ENCODE results near the gene IGSF8. TPM values are rescaled to one million over a fixed set of nuclear protein-coding genes. Genes with fewer than 3 reads are reported as not detected.

Gene IGSF8
- total RNA-seq, 4 donors from 2014 or later: 35.9 to 89.0 (median 49.5) TPM

DNA sequence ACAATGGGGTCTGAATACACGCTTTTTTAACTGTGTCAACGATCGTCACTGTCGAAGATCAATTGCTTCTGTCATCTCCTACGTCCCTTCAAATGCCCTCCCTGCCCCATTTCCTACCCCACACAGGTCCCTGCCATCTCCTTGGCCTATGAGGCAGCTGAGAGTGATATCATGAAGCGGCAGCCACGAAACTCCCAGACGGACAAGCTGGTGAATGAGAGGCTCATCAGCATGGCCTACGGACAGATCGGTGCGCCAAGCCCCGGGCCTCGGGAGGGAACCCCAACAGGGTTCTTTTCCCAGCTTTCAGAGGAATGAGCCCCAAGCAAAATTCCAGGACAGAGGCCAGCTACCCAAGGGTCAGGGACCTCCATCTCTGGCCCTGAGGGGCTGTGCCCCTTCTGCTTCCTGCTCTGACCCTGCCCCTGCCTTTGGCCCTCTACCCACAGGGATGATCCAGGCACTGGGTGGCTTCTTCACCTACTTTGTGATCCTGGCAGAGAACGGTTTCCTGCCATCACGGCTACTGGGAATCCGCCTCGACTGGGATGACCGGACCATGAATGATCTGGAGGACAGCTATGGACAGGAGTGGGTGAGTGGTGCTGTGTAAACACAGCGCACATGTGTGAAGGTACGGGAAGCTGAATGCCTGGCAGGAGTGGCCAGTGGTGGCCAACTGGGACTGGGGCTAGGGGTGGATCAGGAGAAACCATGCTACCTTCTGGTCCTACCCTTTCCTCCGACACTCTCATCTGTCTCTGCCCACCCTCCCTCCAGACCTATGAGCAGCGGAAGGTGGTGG, 37.9 kb upstream of the IGSF8 start:
- in situ Hi-C loops (cut with MboI; ENCODE audit: low pct_ligation_motif_present in 1 of 4, low pct_unique_long_range_greater_than_20kb in 1 of 4, low sequenced_read_pairs in 3 of 4) (no loop called here), intact Hi-C loops (cut with DNase I; ENCODE audit: low total_unique reads) (no loop called here)
- TF ChIP-seq, protein P1, sequence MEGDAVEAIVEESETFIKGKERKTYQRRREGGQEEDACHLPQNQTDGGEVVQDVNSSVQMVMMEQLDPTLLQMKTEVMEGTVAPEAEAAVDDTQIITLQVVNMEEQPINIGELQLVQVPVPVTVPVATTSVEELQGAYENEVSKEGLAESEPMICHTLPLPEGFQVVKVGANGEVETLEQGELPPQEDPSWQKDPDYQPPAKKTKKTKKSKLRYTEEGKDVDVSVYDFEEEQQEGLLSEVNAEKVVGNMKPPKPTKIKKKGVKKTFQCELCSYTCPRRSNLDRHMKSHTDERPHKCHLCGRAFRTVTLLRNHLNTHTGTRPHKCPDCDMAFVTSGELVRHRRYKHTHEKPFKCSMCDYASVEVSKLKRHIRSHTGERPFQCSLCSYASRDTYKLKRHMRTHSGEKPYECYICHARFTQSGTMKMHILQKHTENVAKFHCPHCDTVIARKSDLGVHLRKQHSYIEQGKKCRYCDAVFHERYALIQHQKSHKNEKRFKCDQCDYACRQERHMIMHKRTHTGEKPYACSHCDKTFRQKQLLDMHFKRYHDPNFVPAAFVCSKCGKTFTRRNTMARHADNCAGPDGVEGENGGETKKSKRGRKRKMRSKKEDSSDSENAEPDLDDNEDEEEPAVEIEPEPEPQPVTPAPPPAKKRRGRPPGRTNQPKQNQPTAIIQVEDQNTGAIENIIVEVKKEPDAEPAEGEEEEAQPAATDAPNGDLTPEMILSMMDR (IDR thresholded peaks at IDR 0.05): no peak
- TF ChIP-seq POLR2AphosphoS5 (IDR thresholded peaks at IDR 0.05) (no peak), EP300 (IDR thresholded peaks at IDR 0.05; ENCODE audit: low read depth) (no peak), POLR2A (IDR thresholded peaks at IDR 0.05) (no peak)
- Histone ChIP-seq H3K27ac (no peak overlapping the region), H3K4me1 (no peaks in the 10 kb centered on the region), H3K36me3 (no peaks in the 10 kb centered on the region), H3K9me3 (no peaks in the 10 kb centered on the region), H3K27me3 (no peaks in the 10 kb centered on the region), H3K4me3 (no peak overlapping the region)
- 93% methylated on average over 22 of the region's 22 CpGs; no CpG with 5 or more reads in 1 of the 2 donors for WGBS, 2 donors (ENCODE audit: low coverage in 1 of 2)
- DNase-seq: no peak

- DNase-seq: no peak
- Histone ChIP-seq H3K4me3 (no peak overlapping the region), H3K9me3 (no peaks in the 10 kb centered on the region), H3K27ac (no peak overlapping the region), H3K4me1 (no peaks in the 10 kb centered on the region), H3K36me3 (no peaks in the 10 kb centered on the region), H3K27me3 (no peaks in the 10 kb centered on the region)
- TF ChIP-seq EP300 (IDR thresholded peaks at IDR 0.05; ENCODE audit: low read depth): no peak
- TF ChIP-seq POLR2AphosphoS5 (IDR thresholded peaks at IDR 0.05): no peak
- TF ChIP-seq POLR2A (IDR thresholded peaks at IDR 0.05): no peak
- TF ChIP-seq, protein P1 (IDR thresholded peaks at IDR 0.05): no peak
- in situ Hi-C loops (cut with MboI; ENCODE audit: low pct_ligation_motif_present in 1 of 4, low pct_unique_long_range_greater_than_20kb in 1 of 4, low sequenced_read_pairs in 3 of 4): no loop called here
- WGBS, 2 donors (ENCODE audit: low coverage in 1 of 2): 80 to 84% methylated on average over 1 to 20 of the region's 20 CpGs
- intact Hi-C loops (cut with DNase I; ENCODE audit: low total_unique reads): no loop called here
Measured at GRCh38 chr1:160134791-160135572, 36.6 kb upstream of the IGSF8 start.

DNA sequence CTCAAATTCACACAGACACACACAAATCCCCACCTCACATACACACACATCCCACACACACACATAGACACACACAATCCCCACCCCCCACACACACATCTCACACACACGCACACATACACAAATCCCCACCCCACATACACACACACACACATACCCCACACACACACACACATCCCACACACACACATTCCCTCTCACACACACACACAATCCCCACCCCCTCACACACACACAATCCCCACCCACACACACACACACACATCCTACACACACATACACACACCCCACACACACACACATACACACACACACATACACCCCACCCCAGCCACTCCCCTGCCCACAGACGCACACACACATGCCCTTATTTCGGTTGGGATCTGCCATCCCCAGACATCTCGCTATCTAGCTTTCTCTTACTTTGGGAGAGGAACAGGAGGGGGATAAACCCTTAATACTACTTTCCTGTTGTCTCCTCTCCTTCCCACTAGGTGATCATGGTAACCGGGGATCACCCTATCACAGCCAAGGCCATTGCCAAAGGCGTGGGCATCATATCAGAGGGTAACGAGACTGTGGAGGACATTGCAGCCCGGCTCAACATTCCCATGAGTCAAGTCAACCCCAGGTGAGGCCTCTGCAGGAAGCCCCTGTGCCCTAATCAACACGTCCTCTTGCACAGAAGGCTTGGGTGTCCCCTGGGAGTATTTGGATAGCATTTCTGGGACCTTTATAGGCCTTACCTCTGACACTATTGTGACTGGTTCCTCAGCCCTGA, 35.8 kb upstream of the IGSF8 start:
- Histone ChIP-seq H3K36me3 (no peaks in the 10 kb centered on the region), H3K9me3 (no peaks in the 10 kb centered on the region), H3K4me1 (no peaks in the 10 kb centered on the region), H3K27ac (no peak overlapping the region), H3K27me3 (no peaks in the 10 kb centered on the region), H3K4me3 (no peak overlapping the region)
- 81 to 87% methylated on average over 4 to 9 of the region's 9 CpGs for WGBS, 2 donors (ENCODE audit: low coverage in 1 of 2)
- in situ Hi-C loops (cut with MboI; ENCODE audit: low pct_ligation_motif_present in 1 of 4, low pct_unique_long_range_greater_than_20kb in 1 of 4, low sequenced_read_pairs in 3 of 4): no loop called here
- DNase-seq: no peak
- no peak for TF ChIP-seq POLR2A (IDR thresholded peaks at IDR 0.05)
- TF ChIP-seq EP300 (IDR thresholded peaks at IDR 0.05; ENCODE audit: low read depth): no peak
- TF ChIP-seq POLR2AphosphoS5 (IDR thresholded peaks at IDR 0.05): no peak
- TF ChIP-seq, protein P1 (IDR thresholded peaks at IDR 0.05): no peak
- intact Hi-C loops (cut with DNase I; ENCODE audit: low total_unique reads): no loop called here

All from transverse colon (tissue), 4 donors.